Measurements from ENCODE around the gene FFAR3. TPM values are rescaled to one million over a fixed set of nuclear protein-coding genes. Genes with fewer than 3 reads are reported as not detected.

Gene FFAR3, protein sequence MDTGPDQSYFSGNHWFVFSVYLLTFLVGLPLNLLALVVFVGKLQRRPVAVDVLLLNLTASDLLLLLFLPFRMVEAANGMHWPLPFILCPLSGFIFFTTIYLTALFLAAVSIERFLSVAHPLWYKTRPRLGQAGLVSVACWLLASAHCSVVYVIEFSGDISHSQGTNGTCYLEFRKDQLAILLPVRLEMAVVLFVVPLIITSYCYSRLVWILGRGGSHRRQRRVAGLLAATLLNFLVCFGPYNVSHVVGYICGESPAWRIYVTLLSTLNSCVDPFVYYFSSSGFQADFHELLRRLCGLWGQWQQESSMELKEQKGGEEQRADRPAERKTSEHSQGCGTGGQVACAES
- 0.08 TPM in 1 of 5 replicates, not detected in the others for total RNA-seq (2022; extraction: Qiagen RNA extraction)

DNA sequence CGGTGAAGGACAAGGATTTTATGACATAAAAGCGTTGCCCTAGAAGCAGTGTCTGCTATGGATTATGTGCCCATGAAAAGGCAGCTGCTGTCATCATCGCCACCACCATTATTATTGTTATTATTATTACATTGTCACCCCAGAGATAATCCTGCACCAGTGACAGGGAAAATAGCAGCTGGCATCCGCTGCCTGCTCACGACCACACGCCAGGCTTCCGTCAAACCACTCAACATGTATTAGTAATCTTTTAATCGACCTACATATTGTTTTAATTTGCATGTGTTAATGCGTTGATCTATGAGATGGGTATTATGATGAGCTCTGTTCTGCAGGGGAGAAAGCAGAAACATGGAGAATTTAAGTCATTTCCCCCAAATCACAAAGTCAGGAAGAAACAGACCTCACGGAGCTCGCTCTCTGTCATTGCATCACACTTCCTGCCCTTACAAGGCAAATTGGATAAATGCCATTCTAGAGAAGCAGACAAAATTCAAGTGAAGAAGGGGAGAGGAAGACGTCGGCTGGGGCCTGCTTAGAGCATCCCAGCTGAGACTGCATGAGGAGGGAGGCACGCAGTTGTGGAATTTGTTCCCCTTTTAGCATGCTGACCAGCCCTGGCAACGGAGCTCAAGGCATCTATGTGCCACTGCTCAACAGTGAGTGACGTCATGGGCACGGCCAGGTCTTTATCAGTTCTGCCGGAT is at the start of gene FFAR3:
TSS of gene FFAR3 (plus strand) at position 594 of the 707 bp plus-strand sequence. CDS start 431 bp downstream, outside the sequence.

DNA sequence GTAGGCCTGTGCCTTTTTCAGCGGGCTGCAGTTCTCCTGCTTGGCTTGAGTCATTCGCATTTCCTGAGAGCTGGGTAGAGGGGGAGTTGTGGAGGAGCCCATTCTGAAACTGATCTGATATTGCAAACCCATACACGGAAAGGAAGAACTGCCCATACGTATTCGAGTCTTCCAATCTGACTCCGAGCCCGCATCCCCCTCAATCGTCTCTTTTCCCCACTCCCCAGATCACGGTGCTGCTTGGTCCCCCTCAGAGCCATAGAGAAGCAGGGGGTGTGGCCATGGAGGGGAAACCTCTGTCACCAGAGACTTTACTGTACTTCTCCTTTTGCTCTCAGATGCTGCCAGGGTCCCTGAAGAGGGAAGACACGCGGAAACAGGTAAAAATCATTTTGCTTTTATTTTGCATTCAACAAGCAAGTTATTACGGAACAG is 29.4 kb upstream of the FFAR3 start, which contains the start of gene CD22:
TSS of gene CD22 (plus strand) at position 337 of the 435 bp plus-strand sequence. CDS start 2,854 bp downstream, outside the sequence.

DNA sequence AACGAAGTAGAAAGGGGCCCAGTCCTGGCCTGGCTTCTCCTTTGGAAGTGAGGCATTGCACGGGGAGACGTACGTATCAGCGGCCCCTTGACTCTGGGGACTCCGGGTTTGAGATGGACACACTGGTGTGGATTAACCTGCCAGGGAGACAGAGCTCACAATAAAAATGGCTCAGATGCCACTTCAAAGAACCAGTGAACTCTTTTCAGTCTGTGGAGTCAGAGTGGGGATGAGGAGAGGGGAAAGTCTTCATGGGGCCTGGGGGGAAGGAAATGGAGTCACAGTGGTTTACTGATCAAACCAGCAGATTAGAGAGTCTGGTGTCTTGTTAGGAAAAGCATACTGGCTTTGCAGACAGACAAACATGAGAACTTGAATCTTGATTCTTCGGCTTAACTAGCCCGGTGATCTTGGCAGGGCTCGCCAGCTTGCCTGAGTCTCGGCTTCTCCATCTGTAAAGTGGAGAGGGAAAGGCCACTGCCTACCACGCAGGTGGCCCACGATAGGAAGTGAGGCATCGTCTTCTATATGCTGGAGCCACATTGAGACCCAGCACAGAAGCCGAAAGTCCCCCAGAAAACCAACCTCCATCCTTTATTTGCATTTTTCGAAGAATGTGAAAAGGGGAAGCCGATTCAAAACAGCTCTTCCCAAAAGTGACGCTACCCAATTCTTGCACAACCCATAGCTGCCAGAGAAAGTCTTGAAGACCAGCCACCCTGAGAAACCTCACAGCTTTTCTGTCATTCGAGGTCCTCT is 10.9 kb upstream of the FFAR3 start, which contains the start of gene FFAR1:
TSS of gene FFAR1 (plus strand) at position 732 of the 759 bp plus-strand sequence. CDS start 3,650 bp downstream, outside the sequence.

DNA sequence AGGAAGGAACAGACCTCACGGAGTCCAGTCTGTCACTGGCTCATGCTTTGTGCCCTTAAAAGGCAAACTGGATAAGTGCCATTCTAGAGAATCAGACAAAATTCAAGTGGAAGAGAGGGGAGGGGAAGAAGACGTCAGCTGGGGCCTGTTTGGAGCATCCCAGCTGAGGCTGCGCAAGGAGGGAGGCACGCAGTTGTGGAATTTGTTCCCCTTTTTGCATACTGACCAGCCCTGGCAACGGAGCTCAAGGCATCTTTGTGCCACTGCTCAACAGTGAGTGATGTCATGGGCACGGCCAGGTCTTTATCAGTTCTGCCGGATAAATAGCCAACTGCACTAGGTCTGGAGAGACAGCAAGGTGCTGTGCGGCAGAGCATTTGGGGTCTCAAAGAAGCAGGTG is 12.5 kb downstream of the FFAR3 start, which contains the start of gene GPR42:
TSS of gene GPR42 (plus strand) at position 347 of the 400 bp plus-strand sequence. CDS start 292 bp downstream, outside the sequence.

Other genes starting within 250 kb of the FFAR3 start
- gene FXYD3, start 242.6 kb upstream of the FFAR3 start, total RNA-seq (2022; extraction: Qiagen RNA extraction): 0.50 to 0.91 TPM (median 0.80 TPM) in 5 replicates
- gene LGI4, start 223.4 kb upstream of the FFAR3 start, total RNA-seq (2022; extraction: Qiagen RNA extraction): 0.10 to 0.41 TPM (median 0.28 TPM) in 5 replicates
- gene FXYD1, start 219.6 kb upstream of the FFAR3 start, total RNA-seq (2022; extraction: Qiagen RNA extraction): 0.10 to 0.83 TPM (median 0.31 TPM) in 5 replicates
- gene FXYD7, start 215.2 kb upstream of the FFAR3 start, total RNA-seq (2022; extraction: Qiagen RNA extraction): 0.13 to 0.27 TPM (median 0.17 TPM) in 4 of 5 replicates, not detected in the other
- 179 to 222 TPM (median 213 TPM) in 5 replicates for gene FXYD5, start 203.7 kb upstream of the FFAR3 start, total RNA-seq (2022; extraction: Qiagen RNA extraction)
- gene FAM187B, start 129.7 kb upstream of the FFAR3 start, total RNA-seq (2022; extraction: Qiagen RNA extraction): not detected in 5 replicates
- 8.1 to 11.4 TPM (median 9.9 TPM) in 5 replicates for gene LSR, start 109.5 kb upstream of the FFAR3 start, total RNA-seq (2022; extraction: Qiagen RNA extraction)
- gene USF2, start 89.5 kb upstream of the FFAR3 start, total RNA-seq (2022; extraction: Qiagen RNA extraction): 111 to 164 TPM (median 154 TPM) in 5 replicates
- 0.03 to 0.25 TPM (median 0.10 TPM) in 4 of 5 replicates, not detected in the other for gene HAMP, start 75.9 kb upstream of the FFAR3 start, total RNA-seq (2022; extraction: Qiagen RNA extraction)
- gene MAG, start 66.3 kb upstream of the FFAR3 start, total RNA-seq (2022; extraction: Qiagen RNA extraction): 0.03 to 0.10 TPM in 2 of 5 replicates, not detected in the others
- gene CD22, start 29.3 kb upstream of the FFAR3 start, total RNA-seq (2022; extraction: Qiagen RNA extraction): 0.71 to 1.6 TPM (median 0.89 TPM) in 5 replicates
- gene FFAR1, start 10.6 kb upstream of the FFAR3 start, total RNA-seq (2022; extraction: Qiagen RNA extraction): 0.02 to 0.06 TPM (median 0.03 TPM) in 4 of 5 replicates, not detected in the other
- gene GPR42, start 12.6 kb downstream of the FFAR3 start, total RNA-seq (2022; extraction: Qiagen RNA extraction): 0.03 TPM in 1 of 5 replicates, not detected in the others
- gene FFAR2, start 89.8 kb downstream of the FFAR3 start, total RNA-seq (2022; extraction: Qiagen RNA extraction): 0.02 TPM in 1 of 5 replicates, not detected in the others
- gene KRTDAP, start 132.0 kb downstream of the FFAR3 start, total RNA-seq (2022; extraction: Qiagen RNA extraction): not detected in 5 replicates
- gene DMKN, start 155.2 kb downstream of the FFAR3 start, total RNA-seq (2022; extraction: Qiagen RNA extraction): 34.4 to 41.4 TPM (median 35.8 TPM) in 5 replicates
- 3.5 to 4.0 TPM (median 3.9 TPM) in 5 replicates for gene SBSN, start 169.9 kb downstream of the FFAR3 start, total RNA-seq (2022; extraction: Qiagen RNA extraction)
- 0.08 to 0.14 TPM (median 0.10 TPM) in 5 replicates for gene GAPDHS, start 175.0 kb downstream of the FFAR3 start, total RNA-seq (2022; extraction: Qiagen RNA extraction)
- gene TMEM147, start 187.2 kb downstream of the FFAR3 start, total RNA-seq (2022; extraction: Qiagen RNA extraction): 346 to 443 TPM (median 420 TPM) in 5 replicates
- gene ATP4A, start 205.2 kb downstream of the FFAR3 start, total RNA-seq (2022; extraction: Qiagen RNA extraction): 0.06 to 0.14 TPM (median 0.13 TPM) in 4 of 5 replicates, not detected in the other
- not detected in 5 replicates for gene PMIS2, start 227.7 kb downstream of the FFAR3 start, total RNA-seq (2022; extraction: Qiagen RNA extraction)

Measured in A549 treated with AZD2906 at 1 μM for 4 hours (cell line).